Parathyroid adenoma (tissue), 2 donors: ENCODE measurements around the gene KLK11.

Experiments
- H2AFZ ChIP-seq: fragments of 300-600 bp; sonication (generic); one replicate; pipeline ENCODE4 v1.7.0; 2017; ENCODE audit warnings: antibody characterized with exemption, mild to moderate bottlenecking
- H3K27ac ChIP-seq: fragments of 300-600 bp; sonication (generic); one replicate; pipeline ENCODE4 v1.7.0; 2017
- H3K27me3 ChIP-seq: fragments of 300-600 bp; sonication (generic); one replicate; pipeline ENCODE4 v1.7.0; 2017; ENCODE audit warnings: low read length; ENCODE audit not compliant: control insufficient read depth, insufficient read depth
- H3K36me3 ChIP-seq: fragments of 300-600 bp; sonication (generic); one replicate; pipeline ENCODE4 v1.7.0; 2017; ENCODE audit warnings: low read length; ENCODE audit not compliant: control insufficient read depth, insufficient read depth
- H3K4me1 ChIP-seq: fragments of 300-600 bp; sonication (generic); one replicate; pipeline ENCODE4 v1.7.0; 2017; ENCODE audit warnings: control low read depth
- H3K4me2 ChIP-seq: fragments of 300-600 bp; sonication (generic); one replicate; pipeline ENCODE4 v1.7.0; 2017; ENCODE audit warnings: low read length
- H3K4me3 ChIP-seq: fragments of 300-600 bp; sonication (generic); one replicate; pipeline ENCODE4 v1.7.0; 2017; ENCODE audit warnings: low read depth, low read length
- H3K79me2 ChIP-seq: fragments of 300-600 bp; sonication (generic); one replicate; pipeline ENCODE4 v1.7.0; 2017; ENCODE audit warnings: control low read depth
- H3K9ac ChIP-seq: fragments of 300-600 bp; sonication (generic); one replicate; pipeline ENCODE4 v1.7.0; 2017; ENCODE audit warnings: mild to moderate bottlenecking
- H3K9me3 ChIP-seq: fragments of 300-600 bp; sonication (generic); one replicate; pipeline ENCODE4 v1.7.0; 2017; ENCODE audit warnings: low read length; ENCODE audit not compliant: control insufficient read depth
- TF ChIP-seq, protein P1 (sequence below): fragments of 300-600 bp; sonication (generic); IDR thresholded peaks from one replicate; pipeline ENCODE4 v1.7.0; 2017; ENCODE audit warnings: antibody characterized with exemption, mild to moderate bottlenecking
- donor health status: primary hyperparathyroidism.

Gene KLK11

DNA sequence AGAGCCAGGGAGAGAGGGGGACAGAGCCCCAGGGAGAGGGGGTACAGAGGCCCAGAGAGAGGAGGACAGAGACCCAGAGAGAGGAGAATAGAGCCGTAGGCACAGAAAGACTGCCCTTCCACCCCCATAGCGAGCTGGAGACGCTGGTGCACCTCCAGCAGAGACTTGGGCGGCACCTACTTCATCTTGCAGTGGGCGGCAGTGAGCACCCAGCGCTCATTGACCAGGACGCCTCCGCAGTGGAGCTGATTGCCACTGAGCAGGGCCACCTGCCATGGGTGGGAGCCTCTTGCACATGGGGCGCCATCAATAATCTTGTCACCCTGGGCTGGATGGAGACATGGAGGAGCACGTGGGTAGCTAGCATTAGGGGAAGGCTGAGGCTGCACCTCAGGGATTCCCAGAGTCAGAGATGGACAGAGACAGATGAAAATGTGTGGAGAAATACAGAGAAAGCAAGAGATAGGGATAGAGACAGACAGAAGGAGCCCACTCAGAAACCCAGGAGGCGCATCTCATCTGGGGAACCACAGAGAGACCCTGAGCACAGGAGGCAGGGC is 44.7 kb downstream of the KLK11 start:
- no peak overlapping the region for H2AFZ ChIP-seq
- no peaks in the 10 kb centered on the region for H3K36me3 ChIP-seq
- TF ChIP-seq, protein P1, sequence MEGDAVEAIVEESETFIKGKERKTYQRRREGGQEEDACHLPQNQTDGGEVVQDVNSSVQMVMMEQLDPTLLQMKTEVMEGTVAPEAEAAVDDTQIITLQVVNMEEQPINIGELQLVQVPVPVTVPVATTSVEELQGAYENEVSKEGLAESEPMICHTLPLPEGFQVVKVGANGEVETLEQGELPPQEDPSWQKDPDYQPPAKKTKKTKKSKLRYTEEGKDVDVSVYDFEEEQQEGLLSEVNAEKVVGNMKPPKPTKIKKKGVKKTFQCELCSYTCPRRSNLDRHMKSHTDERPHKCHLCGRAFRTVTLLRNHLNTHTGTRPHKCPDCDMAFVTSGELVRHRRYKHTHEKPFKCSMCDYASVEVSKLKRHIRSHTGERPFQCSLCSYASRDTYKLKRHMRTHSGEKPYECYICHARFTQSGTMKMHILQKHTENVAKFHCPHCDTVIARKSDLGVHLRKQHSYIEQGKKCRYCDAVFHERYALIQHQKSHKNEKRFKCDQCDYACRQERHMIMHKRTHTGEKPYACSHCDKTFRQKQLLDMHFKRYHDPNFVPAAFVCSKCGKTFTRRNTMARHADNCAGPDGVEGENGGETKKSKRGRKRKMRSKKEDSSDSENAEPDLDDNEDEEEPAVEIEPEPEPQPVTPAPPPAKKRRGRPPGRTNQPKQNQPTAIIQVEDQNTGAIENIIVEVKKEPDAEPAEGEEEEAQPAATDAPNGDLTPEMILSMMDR = no peak
- H3K9me3 ChIP-seq = no peaks in the 10 kb centered on the region
- H3K4me2 ChIP-seq = no peak overlapping the region
- H3K4me1 ChIP-seq = no peaks in the 10 kb centered on the region
- H3K27me3 ChIP-seq = no peaks in the 10 kb centered on the region
- no peak overlapping the region for H3K27ac ChIP-seq
- H3K4me3 ChIP-seq = no peak overlapping the region
- H3K9ac ChIP-seq = no peak overlapping the region
- no peaks in the 10 kb centered on the region for H3K79me2 ChIP-seq

DNA sequence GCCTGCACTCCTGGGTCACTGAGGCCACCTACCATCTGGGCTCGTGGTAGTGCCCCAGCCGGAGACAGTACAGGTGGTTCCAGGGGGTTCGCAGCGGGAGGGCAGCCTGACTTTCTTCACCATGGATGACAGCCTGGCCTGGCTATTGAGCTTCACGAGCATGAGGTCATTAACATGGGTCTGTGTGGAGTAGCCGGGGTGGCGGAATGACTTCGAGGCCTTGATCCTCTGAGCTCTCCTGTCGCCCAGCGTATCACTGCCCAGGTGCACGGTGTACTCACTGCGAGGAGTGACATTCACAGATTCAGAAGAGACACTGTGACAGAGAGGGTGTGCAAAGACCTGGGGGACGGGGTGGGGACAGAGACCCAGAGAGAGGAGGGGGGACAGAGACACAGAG is 46.2 kb downstream of the KLK11 start:
- Histone ChIP-seq H3K36me3 (no peaks in the 10 kb centered on the region), H3K27me3 (no peaks in the 10 kb centered on the region), H3K9ac (no peak overlapping the region), H3K4me1 (no peaks in the 10 kb centered on the region), H3K4me3 (no peak overlapping the region), H3K9me3 (no peaks in the 10 kb centered on the region), H3K27ac (no peak overlapping the region), H2AFZ (no peak overlapping the region), H3K79me2 (no peaks in the 10 kb centered on the region), H3K4me2 (no peak overlapping the region)
- TF ChIP-seq, protein P1 = no peak

DNA sequence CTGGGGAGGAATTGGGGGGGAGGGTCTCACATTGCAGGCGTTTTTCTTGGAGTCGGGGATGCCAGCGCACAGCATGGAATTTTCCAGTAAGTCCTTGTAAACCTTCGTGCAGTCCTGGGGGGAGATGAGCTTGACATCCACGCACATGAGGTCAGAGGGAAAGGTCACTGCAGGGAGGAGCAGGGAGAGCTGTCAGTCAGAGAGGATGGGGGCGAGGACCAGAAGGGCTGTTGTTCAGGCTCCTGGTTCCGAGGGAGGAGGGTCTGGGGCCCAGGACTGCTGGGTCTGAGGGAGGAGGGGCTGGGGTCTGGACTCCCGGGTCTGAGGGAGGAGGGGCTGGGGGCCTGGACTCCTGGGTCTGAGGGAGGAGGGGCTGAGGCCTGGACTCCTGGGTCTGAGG is 46.7 kb downstream of the KLK11 start:
- H2AFZ ChIP-seq = no peak overlapping the region
- no peaks in the 10 kb centered on the region for H3K4me1 ChIP-seq
- no peaks in the 10 kb centered on the region for H3K9me3 ChIP-seq
- no peaks in the 10 kb centered on the region for H3K27me3 ChIP-seq
- H3K4me3 ChIP-seq = no peak overlapping the region
- no peak overlapping the region for H3K9ac ChIP-seq
- TF ChIP-seq, protein P1 = no peak
- H3K27ac ChIP-seq = no peak overlapping the region
- H3K4me2 ChIP-seq = no peak overlapping the region
- no peaks in the 10 kb centered on the region for H3K79me2 ChIP-seq
- H3K36me3 ChIP-seq = no peaks in the 10 kb centered on the region

DNA sequence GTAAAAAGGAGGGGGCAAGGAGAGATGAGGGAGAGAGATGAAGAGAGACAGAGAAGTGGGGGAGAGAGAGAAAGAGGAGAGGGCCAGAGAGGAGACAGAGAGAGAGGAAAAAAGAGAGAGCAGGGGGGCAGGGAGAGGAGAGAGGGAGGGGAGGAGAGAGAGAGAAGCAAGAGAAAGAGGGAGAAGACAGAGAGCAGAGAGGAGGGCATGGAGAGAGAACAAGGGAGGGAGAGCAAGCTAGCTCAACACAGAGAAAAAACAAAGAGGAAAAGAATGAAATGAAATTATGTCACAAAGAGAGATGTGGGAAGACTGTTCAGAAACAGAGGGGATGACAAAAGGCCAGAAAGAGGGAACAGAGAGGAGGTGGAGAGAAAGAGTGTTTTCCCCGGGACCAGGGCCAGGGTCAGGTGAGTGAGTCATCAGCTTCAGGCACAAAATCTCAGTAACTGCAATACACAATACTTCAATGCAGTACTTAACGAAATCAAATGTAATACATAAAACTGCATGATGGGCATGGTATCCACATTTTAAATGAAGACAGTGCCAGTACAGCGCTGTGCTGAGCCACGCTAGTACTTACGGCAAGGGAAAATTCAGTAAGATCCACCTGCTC is 47.5 kb downstream of the KLK11 start:
- Histone ChIP-seq H3K36me3 (no peaks in the 10 kb centered on the region), H3K9me3 (no peaks in the 10 kb centered on the region), H3K4me3 (no peak overlapping the region), H3K4me2 (no peak overlapping the region), H3K27ac (no peak overlapping the region), H3K4me1 (no peaks in the 10 kb centered on the region), H3K79me2 (no peaks in the 10 kb centered on the region), H2AFZ (no peak overlapping the region), H3K27me3 (no peaks in the 10 kb centered on the region), H3K9ac (no peak overlapping the region)
- TF ChIP-seq, protein P1 = no peak

DNA sequence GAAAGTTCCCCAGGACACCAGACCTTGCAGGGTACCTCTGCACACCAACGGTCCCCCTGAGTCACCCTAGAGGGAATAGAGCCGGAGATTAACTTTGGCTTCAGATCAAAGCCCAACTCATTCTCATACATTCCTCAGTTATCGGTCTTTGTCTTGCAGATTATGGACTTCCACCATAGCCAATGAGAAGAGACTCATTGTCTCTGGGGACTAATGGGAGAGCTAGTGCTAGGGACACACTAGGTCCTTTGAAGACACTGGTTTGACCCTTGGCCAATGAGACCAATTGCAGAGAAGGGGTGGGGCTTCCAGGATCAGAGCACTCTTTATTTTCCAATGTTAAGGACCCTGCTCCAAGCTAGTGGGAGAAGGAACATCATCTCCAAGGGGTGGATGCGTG is 48.8 kb downstream of the KLK11 start:
- TF ChIP-seq, protein P1 = no peak
- H3K9ac ChIP-seq = no peak overlapping the region
- H3K4me3 ChIP-seq = no peak overlapping the region
- H3K27me3 ChIP-seq = no peaks in the 10 kb centered on the region
- no peak overlapping the region for H2AFZ ChIP-seq
- H3K4me1 ChIP-seq = no peaks in the 10 kb centered on the region
- H3K9me3 ChIP-seq = no peaks in the 10 kb centered on the region
- no peak overlapping the region for H3K4me2 ChIP-seq
- no peak overlapping the region for H3K27ac ChIP-seq
- H3K36me3 ChIP-seq = no peaks in the 10 kb centered on the region
- H3K79me2 ChIP-seq = no peaks in the 10 kb centered on the region
